ENCODE measurements around the gene RIPOR3. TPM values are rescaled to one million over a fixed set of nuclear protein-coding genes. Genes with fewer than 3 reads are reported as not detected.

RIPOR3 gene
- polyA plus RNA-seq, 2 of the 4 experiments (the other 2 are of a cell fraction) = 0.03 to 0.06 TPM

DNA sequence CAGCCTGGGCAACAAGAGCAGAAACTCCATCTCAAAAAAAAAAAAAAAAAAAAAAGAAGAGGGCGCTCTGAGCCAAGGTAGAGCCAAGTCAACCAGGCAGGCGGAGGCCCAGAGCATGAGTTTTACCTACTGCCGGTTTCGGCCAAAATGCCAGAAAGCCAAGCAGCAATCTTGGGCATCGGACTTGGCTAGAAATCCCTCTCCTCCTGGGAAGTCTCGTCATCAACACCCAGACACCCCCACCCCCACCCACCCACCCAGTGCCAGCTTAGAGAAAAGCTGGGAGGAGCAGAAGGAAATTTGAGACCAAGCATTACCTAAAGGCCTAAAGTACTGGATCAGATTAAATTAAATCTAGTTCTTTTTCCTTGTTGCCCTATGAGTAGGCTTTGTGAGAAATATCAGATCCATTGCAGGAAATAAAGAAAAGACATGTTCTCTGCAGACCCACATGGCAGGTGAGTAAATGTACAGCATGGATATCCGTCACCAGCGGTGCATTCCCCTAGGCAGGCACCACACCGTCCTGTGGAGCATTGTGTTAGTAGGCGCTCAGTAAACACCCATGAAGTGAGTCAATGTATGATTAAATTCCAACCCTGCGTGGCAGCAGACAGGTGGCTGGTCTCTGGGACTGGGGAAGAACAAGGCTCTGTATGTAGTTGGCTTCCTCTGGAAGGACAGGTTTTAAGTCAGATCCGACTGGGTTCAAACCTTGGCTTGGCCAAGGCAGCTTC, 21.0 kb downstream of the RIPOR3 start:
- WGBS (ENCODE audit: missing lambda C conversion rate) = 20% methylated on average over 12 of the region's 12 CpGs
- peak; percentile 75 to 84 for DNase-seq (ENCODE audit: low read depth in 1 of 2, low spot score in 1 of 2)
- ChIA-PET CTCF (interaction anchor here (0.6 to 11.3 kb wide), 7 partner anchors 11 to 118 kb away, joined by 3 to 90 read pairs (median 4); no protein-coding TSS in a partner anchor), POLR2A (interaction anchor here (0.6 to 0.7 kb wide), 3 partner anchors 118 to 909 kb away, joined by 3 to 4 read pairs (median 4); no protein-coding TSS in a partner anchor)
- Histone ChIP-seq H3K27ac (peak overlapping the region; percentile 77 to 88), H3K4me2 (peak overlapping the region; percentile 52), H3K4me1 (peaks cover 32% of the 10 kb centered on the region), H3K9me3 (no peaks in the 10 kb centered on the region), H3K4me3 (no peak overlapping the region)
- peak; percentile 92 for ATAC-seq
- no peak for FAIRE-seq
- TF ChIP-seq NFE2L2 (conservative IDR thresholded peaks at IDR 0.05; ENCODE audit: low read length) (no peak), HDAC2 (IDR thresholded peaks at IDR 0.05) (no peak), ZNF302 (CRISPR knock-in tag; IDR thresholded peaks at IDR 0.05) (no peak), HOXA7 (CRISPR knock-in tag; IDR thresholded peaks at IDR 0.05) (no peak), CBX2 (IDR thresholded peaks at IDR 0.05; ENCODE audit: borderline replicate concordance, low read depth) (no peak), PHF8 (IDR thresholded peaks at IDR 0.05; ENCODE audit: borderline replicate concordance, low read depth) (no peak), EP300 (IDR thresholded peaks at IDR 0.05) (no peak), HEYL (CRISPR knock-in tag; IDR thresholded peaks at IDR 0.05) (no peak), MAFK (IDR thresholded peaks at IDR 0.05; ENCODE audit: partially characterized antibody) (no peak), MAZ (IDR thresholded peaks at IDR 0.05; ENCODE audit: borderline replicate concordance, low read depth, low read length) (no peak), CTCF (IDR thresholded peaks at IDR 0.05) (no peak), HMGXB4 (CRISPR knock-in tag; IDR thresholded peaks at IDR 0.05; ENCODE audit: borderline replicate concordance) (no peak), NPAS2 (CRISPR knock-in tag; IDR thresholded peaks at IDR 0.05; ENCODE audit: borderline replicate concordance) (no peak), HES2 (IDR thresholded peaks at IDR 0.05) (no peak), POLR2AphosphoS2 (conservative IDR thresholded peaks at IDR 0.05; ENCODE audit: low read length) (no peak), JUN (IDR thresholded peaks at IDR 0.05) (no peak), RNF2 (IDR thresholded peaks at IDR 0.05; ENCODE audit: borderline replicate concordance, low read depth) (no peak), CHD4 (IDR thresholded peaks at IDR 0.05; ENCODE audit: borderline replicate concordance) (no peak), CHD2 (IDR thresholded peaks at IDR 0.05; ENCODE audit: low read length, partially characterized antibody) (no peak), FOSL2 (IDR thresholded peaks at IDR 0.05) (peak; percentile 25; the same call in 1 of the 2 replicates), FOSL2 (CRISPR knock-in tag; IDR thresholded peaks at IDR 0.05) (peak; percentile 71), KDM5A (IDR thresholded peaks at IDR 0.05) (no peak), EHF (CRISPR knock-in tag; IDR thresholded peaks at IDR 0.05) (no peak), JUNB (IDR thresholded peaks at IDR 0.05) (peak; percentile 41; the same call in 1 of the 2 replicates), TP53 (CRISPR knock-in tag; IDR thresholded peaks at IDR 0.05) (no peak), ZSCAN20 (CRISPR knock-in tag; IDR thresholded peaks at IDR 0.05) (no peak), RARB (CRISPR knock-in tag; IDR thresholded peaks at IDR 0.05) (no peak), RAD21 (conservative IDR thresholded peaks at IDR 0.05 in 1 of 2, IDR thresholded peaks at IDR 0.05 in 1 of 2) (peak; percentile 24 to 43; a peak in 3 of 5 replicates), SREBF2 (IDR thresholded peaks at IDR 0.05) (no peak), FOSB (CRISPR knock-in tag; IDR thresholded peaks at IDR 0.05) (no peak)
- TF ChIP-seq, protein P1, sequence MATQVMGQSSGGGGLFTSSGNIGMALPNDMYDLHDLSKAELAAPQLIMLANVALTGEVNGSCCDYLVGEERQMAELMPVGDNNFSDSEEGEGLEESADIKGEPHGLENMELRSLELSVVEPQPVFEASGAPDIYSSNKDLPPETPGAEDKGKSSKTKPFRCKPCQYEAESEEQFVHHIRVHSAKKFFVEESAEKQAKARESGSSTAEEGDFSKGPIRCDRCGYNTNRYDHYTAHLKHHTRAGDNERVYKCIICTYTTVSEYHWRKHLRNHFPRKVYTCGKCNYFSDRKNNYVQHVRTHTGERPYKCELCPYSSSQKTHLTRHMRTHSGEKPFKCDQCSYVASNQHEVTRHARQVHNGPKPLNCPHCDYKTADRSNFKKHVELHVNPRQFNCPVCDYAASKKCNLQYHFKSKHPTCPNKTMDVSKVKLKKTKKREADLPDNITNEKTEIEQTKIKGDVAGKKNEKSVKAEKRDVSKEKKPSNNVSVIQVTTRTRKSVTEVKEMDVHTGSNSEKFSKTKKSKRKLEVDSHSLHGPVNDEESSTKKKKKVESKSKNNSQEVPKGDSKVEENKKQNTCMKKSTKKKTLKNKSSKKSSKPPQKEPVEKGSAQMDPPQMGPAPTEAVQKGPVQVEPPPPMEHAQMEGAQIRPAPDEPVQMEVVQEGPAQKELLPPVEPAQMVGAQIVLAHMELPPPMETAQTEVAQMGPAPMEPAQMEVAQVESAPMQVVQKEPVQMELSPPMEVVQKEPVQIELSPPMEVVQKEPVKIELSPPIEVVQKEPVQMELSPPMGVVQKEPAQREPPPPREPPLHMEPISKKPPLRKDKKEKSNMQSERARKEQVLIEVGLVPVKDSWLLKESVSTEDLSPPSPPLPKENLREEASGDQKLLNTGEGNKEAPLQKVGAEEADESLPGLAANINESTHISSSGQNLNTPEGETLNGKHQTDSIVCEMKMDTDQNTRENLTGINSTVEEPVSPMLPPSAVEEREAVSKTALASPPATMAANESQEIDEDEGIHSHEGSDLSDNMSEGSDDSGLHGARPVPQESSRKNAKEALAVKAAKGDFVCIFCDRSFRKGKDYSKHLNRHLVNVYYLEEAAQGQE (IDR thresholded peaks at IDR 0.05) = no peak
- TF ChIP-seq, protein P2, sequence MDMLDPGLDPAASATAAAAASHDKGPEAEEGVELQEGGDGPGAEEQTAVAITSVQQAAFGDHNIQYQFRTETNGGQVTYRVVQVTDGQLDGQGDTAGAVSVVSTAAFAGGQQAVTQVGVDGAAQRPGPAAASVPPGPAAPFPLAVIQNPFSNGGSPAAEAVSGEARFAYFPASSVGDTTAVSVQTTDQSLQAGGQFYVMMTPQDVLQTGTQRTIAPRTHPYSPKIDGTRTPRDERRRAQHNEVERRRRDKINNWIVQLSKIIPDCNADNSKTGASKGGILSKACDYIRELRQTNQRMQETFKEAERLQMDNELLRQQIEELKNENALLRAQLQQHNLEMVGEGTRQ (IDR thresholded peaks at IDR 0.05) = no peak
- TF ChIP-seq, protein P3, sequence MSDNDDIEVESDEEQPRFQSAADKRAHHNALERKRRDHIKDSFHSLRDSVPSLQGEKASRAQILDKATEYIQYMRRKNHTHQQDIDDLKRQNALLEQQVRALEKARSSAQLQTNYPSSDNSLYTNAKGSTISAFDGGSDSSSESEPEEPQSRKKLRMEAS (IDR thresholded peaks at IDR 0.05) = peak; percentile 85
